ENCODE measurements around the gene IZUMO3. TPM values are rescaled to one million over a fixed set of nuclear protein-coding genes. Genes with fewer than 3 reads are reported as not detected.

IZUMO3 gene
- total and polyA plus RNA-seq, 2 of the 8 experiments (the other 6 are each of a cell fraction or from before 2014, with no cell fraction given) = not detected

DNA sequence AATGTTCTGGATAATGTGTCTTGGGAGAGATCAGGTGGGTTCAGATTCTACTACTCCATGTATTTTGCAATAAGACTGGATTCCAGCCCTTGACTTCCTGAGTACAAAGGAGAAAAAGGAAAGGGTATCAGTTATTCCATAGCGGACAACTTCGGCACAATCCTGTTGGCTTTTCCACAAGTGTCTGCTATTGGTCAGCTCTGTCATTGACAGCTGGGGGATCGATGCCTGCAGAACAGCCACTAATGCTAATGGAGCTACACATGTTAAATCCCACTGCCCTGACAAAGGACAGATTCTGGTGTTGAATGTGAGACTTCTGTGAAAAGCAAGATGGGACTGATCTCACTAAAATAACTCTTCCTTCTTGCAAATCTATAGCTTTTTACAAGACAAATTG is 41.2 kb downstream of the IZUMO3 start:
- Histone ChIP-seq H3K56ac (replicated peaks; ENCODE audit: insufficient read length, low read depth, low read length) (no peak overlapping the region), H2BK120ac (replicated peaks; ENCODE audit: low read depth, low read length) (no peak overlapping the region), H3K4me1 (replicated peaks in 1 of 4; ENCODE audit: control insufficient read depth in 3 of 4, insufficient read depth in 4 of 4, low read length in 3 of 4) (peaks cover 0 to 14% (median 5%) of the 10 kb centered on the region in 4 experiments; a peak in 3 of 7 replicates), H3K79me2 (ENCODE audit: control insufficient read depth in 1 of 2, insufficient read depth in 2 of 2, low read length in 2 of 2) (no peaks in the 10 kb centered on the region), H4K5ac (ENCODE audit: insufficient read length, low read depth, low read length) (no peak overlapping the region), H3K9ac (replicated peaks in 1 of 4; ENCODE audit: extremely low read depth in 1 of 4, low read depth in 3 of 4, low read length in 3 of 4) (no peak overlapping the region), H3K27ac (ENCODE audit: low read depth, low read length) (no peak overlapping the region), H3K14ac (ENCODE audit: insufficient read length) (no peak overlapping the region), H2AK5ac (ENCODE audit: low read depth, low read length) (no peak overlapping the region), H3K27me3 (replicated peaks in 1 of 4; ENCODE audit: control insufficient read depth in 3 of 4, extremely low read depth in 1 of 4, insufficient read depth in 3 of 4, low read length in 3 of 4) (no peaks in the 10 kb centered on the region), H2BK15ac (ENCODE audit: low read length) (no peak overlapping the region), H4K8ac (ENCODE audit: extremely low read depth, insufficient read depth, low read length) (no peak overlapping the region), H2BK12ac (ENCODE audit: low read depth, low read length) (no peak overlapping the region), H3K23me2 (ENCODE audit: low read depth, low read length) (no peaks in the 10 kb centered on the region), H3K9me3 (ENCODE audit: insufficient read depth in 2 of 2, low read depth in 1 of 2, low read length in 1 of 2) (0 out of 4 replicates have a peak, but pooled peaks cover 0 to 5% of the 10 kb centered on the region in 2 experiments), H3K18ac (ENCODE audit: extremely low read depth, low read length) (no peak overlapping the region), H3K36me3 (ENCODE audit: control insufficient read depth in 2 of 4, insufficient read depth in 4 of 4, low read length in 3 of 4) (no peaks in the 10 kb centered on the region), H3K23ac (ENCODE audit: insufficient read length) (no peak overlapping the region), H3K79me1 (ENCODE audit: low read depth, low read length) (no peaks in the 10 kb centered on the region), H3K4me2 (ENCODE audit: insufficient read depth in 1 of 2, low read depth in 2 of 2, low read length in 2 of 2) (no peak overlapping the region), H2BK5ac (ENCODE audit: low read depth, low read length) (no peak overlapping the region), H2AFZ (ENCODE audit: low read length) (no peak overlapping the region), H4K20me1 (replicated peaks in 1 of 2; ENCODE audit: control insufficient read depth in 1 of 2, insufficient read depth in 2 of 2, low read length in 2 of 2) (no peaks in the 10 kb centered on the region), H2BK20ac (ENCODE audit: low read length) (no peak overlapping the region), H3K4ac (replicated peaks; ENCODE audit: insufficient read length, low read depth, low read length) (no peak overlapping the region), H4K91ac (replicated peaks; ENCODE audit: insufficient read length, low read length) (no peak overlapping the region), H3K4me3 (ENCODE audit: extremely low read depth in 1 of 4, insufficient read depth in 2 of 4, low read depth in 3 of 4, low read length in 4 of 4) (no peak overlapping the region)
- ChIA-PET CTCF (ENCODE audit: partially characterized antibody) (no interaction called here), POLR2A (ENCODE audit: partially characterized antibody) (no interaction called here)
- no peak for DNase-seq (ENCODE audit: low read depth in 1 of 2, low spot score in 2 of 2)
- FAIRE-seq = no peak
- 100% methylated on average over 3 of the region's 3 CpGs; no CpG with 5 or more reads in 1 of the 2 experiments for WGBS, 2 experiments (ENCODE audit: extremely low coverage in 1 of 2, insufficient coverage in 1 of 2, insufficient read length in 1 of 2, insufficient replicate concordance in 2 of 2, low coverage in 1 of 2, low lambda C conversion rate in 2 of 2, missing lambda C conversion rate in 1 of 2)
- TF ChIP-seq SP1 (IDR thresholded peaks at IDR 0.05; ENCODE audit: low read depth, low read length) (no peak), RNF2 (IDR thresholded peaks at IDR 0.05; ENCODE audit: borderline replicate concordance, low read depth, low read length, missing control alignments, poor library complexity, severe bottlenecking) (no peak), TAF7 (optimal IDR thresholded peaks at IDR 0.05; ENCODE audit: borderline replicate concordance, low read depth, low read length) (no peak), RAD21 (IDR thresholded peaks at IDR 0.05 in 1 of 2, conservative IDR thresholded peaks at IDR 0.05 in 1 of 2; ENCODE audit: low read depth in 2 of 2, low read length in 2 of 2) (no peak), FOSL1 (IDR thresholded peaks at IDR 0.05; ENCODE audit: insufficient read depth, low read depth, low read length) (no peak), JUND (IDR thresholded peaks at IDR 0.05; ENCODE audit: low read length) (no peak), PHF8 (conservative IDR thresholded peaks at IDR 0.05; ENCODE audit: low read depth, low read length) (no peak), SIRT6 (IDR thresholded peaks at IDR 0.05; ENCODE audit: low read length) (no peak), SIN3A (conservative IDR thresholded peaks at IDR 0.05 in 1 of 2, IDR thresholded peaks at IDR 0.05 in 1 of 2; ENCODE audit: low read depth in 1 of 2, low read length in 2 of 2) (no peak), CBX8 (IDR thresholded peaks at IDR 0.05; ENCODE audit: borderline replicate concordance, low read depth, low read length) (no peak), SUZ12 (IDR thresholded peaks at IDR 0.05; ENCODE audit: low read length) (no peak), NRF1 (IDR thresholded peaks at IDR 0.05; ENCODE audit: low read depth, low read length) (no peak), TBP (IDR thresholded peaks at IDR 0.05; ENCODE audit: low read depth, low read length) (no peak)
- TF ChIP-seq, protein P1, sequence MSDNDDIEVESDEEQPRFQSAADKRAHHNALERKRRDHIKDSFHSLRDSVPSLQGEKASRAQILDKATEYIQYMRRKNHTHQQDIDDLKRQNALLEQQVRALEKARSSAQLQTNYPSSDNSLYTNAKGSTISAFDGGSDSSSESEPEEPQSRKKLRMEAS (IDR thresholded peaks at IDR 0.05) = no peak
